Upper lobe of left lung (tissue), 4 donors: ENCODE measurements around the gene PANK3.

ENCODE experiments used
- EP300 ChIP-seq, 4 donors: sonication (generic); formaldehyde crosslinking; IDR thresholded peaks; one replicate each; pipeline ENCODE4 v1.5.1; 2017; ENCODE audit warnings: antibody characterized with exemption in 4 of 4, control low read depth in 2 of 4
- TF ChIP-seq, protein P1 (sequence below), 6 experiments: fragments of 450-650 bp in 4 of 6; fragments of 200-600 bp in 2 of 6; sonication (generic) in 2 of 6; IDR thresholded peaks; one replicate each; pipeline ENCODE4 v1.5.1; 2016 to 2019; ENCODE audit warnings: antibody characterized with exemption in 6 of 6

DNA sequence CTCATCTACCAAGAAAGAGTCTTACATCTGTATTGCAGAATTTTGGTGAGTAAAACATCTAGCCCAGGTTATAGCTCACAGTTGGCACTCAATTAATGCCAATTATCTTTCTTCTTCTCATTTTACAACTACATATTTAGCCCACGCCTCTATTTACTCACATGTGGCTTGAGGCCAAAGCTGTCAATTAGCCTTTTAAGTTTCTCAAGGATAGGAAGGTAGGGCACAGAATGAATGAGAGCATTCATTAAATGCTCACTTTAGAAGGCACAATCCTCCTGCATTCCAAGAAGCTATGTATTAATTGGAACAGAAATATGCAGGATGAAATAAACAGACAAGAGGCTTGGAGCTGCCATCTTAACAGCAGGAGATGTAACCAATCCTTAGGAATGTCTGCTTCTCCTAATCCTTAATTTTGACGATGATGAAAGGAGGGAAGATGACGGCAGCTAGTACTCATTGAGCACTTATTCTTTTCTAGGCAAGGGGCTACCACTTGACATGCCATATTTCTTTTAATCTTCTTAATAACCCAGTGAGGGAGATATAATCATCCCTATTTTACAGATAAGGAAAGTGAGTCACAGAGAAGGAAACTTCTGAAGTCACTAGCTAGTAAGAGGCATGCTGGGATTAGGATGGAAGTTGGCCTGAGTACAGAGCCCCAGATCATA, 30.8 kb upstream of the PANK3 start:
- TF ChIP-seq, protein P1, sequence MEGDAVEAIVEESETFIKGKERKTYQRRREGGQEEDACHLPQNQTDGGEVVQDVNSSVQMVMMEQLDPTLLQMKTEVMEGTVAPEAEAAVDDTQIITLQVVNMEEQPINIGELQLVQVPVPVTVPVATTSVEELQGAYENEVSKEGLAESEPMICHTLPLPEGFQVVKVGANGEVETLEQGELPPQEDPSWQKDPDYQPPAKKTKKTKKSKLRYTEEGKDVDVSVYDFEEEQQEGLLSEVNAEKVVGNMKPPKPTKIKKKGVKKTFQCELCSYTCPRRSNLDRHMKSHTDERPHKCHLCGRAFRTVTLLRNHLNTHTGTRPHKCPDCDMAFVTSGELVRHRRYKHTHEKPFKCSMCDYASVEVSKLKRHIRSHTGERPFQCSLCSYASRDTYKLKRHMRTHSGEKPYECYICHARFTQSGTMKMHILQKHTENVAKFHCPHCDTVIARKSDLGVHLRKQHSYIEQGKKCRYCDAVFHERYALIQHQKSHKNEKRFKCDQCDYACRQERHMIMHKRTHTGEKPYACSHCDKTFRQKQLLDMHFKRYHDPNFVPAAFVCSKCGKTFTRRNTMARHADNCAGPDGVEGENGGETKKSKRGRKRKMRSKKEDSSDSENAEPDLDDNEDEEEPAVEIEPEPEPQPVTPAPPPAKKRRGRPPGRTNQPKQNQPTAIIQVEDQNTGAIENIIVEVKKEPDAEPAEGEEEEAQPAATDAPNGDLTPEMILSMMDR (IDR thresholded peaks at IDR 0.05), result no peak
- no peak for TF ChIP-seq EP300 (IDR thresholded peaks at IDR 0.05)
